GM19240 (cell line): Measurements from ENCODE around the gene MARCHF10.

Experiments used
- DNase-seq: peaks from one replicate; pipeline ENCODE4 v3.0.0; 2011; ENCODE audit warnings: low spot score; ENCODE audit not compliant: insufficient read length

MARCHF10 gene

DNA sequence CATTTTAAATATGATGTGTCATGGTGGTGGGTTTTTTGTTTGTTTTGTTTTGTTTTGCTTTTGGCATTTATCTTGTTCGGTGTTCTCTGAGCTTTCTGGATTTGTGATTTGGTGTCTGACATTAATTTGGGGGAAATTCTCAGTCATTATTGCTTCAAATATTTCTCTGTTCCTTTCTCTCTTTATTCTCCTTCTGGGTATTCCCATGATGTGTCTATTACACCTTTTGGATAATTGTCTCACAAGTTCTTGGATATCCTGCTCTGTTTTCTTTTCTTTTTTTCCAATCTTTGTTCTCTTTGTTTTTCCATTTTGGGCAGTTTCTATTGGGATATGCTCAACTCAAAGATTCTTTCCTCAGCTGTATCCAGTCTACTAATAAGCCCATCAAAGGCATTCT is 88.5 kb downstream of the MARCHF10 start:
- DNase-seq, result no peak

GRCh38 chr17:62718429-62718828 is 89.7 kb downstream of the MARCHF10 start:
- no peak for DNase-seq

GRCh38 chr17:62717889-62718288 is 90.2 kb downstream of the MARCHF10 start:
- DNase-seq, result no peak

GRCh38 chr17:62717589-62717855 is 90.6 kb downstream of the MARCHF10 start:
- DNase-seq, result no peak

DNA sequence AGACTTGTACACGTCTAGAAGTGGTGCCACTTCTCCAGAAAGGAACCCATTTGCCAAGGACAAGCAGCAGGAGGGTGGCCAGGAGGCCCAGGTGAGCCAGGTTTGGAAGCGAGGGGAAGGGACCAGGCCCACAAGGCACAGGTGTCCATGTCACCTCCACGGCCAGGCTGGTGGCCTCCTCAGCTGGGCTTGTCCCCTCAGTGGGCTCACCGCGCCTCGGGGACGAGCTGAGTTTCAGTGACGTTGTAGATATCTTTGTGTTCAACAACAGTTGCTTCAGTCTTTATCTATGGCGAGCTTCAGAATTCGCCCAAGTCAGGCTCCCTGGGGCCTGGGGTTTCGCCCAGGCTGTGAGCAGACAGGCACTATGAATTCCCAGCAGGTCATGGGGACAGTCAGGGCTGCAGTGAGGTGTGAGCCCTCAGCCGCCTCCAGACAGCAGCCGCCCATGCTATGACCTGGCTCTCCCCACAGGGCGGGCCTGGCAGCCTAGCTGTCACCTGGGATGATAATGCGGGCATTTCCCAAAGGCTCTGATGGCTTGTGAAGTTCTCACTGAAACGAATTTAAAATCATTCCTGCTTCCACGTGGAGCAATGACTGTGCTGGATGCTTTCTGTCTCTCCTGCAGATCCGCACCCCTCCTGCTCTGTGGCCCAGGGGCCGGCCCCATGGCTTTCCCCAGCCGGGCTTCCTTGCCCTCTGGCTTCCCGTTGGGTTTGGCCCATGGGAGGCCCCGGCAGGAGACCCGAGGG is 91.1 kb downstream of the MARCHF10 start:
- no peak for DNase-seq

DNA sequence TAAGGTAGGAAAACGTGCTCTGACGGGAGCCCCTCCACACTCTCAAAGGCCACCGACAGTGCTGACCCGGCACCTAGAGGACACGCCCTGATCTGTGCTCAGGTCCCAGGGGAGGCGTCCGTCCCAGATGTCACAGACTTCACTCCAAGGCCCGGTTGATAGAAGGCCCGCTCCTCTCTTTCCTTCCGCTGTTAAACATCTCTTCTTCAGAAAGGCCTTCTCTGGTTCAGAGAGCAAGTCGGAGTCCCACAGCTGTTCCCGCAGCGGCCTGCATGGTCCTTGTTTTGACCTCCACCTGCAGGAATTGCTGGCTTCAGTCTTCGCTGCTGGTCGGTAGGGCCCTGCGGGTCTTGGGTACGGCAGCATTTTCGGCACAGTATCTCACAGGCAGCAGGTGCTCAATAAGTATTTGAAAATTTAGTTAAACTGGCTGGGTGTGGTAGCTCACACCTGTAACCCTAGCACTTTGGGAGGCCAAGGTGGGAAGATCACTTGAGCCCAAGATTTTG is 92.2 kb downstream of the MARCHF10 start:
- no peak for DNase-seq

DNA sequence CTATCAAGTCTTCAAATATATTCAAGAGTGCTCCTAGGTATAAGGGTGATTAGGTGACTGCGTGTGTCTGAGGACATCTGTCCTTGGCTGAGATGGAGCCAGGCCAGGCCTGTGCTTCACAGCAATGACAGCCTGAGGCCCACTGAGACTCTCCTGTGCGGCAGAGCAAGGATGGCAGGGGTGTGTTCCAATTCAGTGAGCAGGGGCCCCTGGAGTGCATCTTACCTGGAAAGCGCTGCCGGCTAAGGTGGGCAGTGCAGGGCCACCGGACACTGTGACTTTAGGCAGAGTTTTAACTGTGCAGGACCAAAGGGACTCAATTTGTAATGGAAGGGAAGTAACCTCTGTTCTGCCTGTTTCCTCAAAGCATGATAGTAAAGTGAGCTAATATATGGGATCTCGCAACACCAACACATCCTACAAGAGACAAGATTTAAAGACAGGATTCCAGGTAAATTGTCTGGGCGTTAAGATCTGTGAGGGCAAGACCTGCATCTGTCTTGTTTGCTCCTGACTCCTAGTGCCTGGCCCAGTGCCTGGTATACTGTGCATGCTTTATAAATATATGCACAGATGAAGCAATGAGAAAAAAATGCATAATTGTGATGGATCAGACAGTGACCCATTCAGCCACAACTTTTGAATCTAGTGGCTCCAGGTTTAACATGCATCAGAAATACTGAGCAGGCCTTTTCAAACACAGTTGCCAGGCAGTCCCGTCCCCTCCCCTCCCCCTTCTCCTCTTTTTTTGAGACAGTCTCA is 93.9 kb downstream of the MARCHF10 start:
- DNase-seq, result no peak

DNA sequence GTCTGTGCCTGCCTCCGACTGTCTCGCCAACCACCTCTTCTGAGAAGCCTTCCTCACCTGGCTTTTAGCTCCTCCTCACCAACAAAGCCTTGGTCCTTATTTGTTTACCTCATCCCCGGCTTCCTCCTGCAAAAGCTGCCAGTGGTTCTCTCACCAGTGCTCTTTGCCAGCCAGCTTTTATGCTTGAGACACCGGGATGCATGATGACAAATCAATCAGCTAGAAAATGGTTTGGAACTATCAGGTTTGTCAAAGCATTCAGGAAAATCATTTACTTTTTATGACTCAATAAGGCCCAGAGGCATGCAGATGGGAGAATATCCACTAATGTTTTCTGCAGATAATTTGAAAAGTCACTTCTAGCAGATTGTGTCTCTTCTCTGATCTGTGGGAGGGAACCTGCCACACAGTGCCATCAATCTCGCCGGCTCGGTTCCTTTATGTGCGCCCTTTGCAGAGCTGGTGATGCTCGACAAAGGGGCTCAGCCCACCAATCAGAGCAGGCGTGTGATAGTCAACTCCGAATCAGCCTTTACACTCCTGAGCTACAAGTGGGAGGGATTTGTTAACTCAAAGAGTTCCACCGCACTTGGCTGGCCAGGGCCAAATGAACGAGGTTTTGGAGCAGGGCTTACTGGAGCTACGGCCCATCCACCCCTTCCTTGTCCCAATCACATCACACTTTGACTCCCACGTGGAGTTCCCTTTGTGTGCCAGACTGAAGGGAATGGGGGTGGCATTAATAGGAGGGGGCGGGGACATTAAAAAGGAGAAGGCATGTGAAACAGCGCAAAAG is 94.8 kb downstream of the MARCHF10 start:
- no peak for DNase-seq

GRCh38 chr17:62712171-62712581 is 95.9 kb downstream of the MARCHF10 start:
- no peak for DNase-seq

DNA sequence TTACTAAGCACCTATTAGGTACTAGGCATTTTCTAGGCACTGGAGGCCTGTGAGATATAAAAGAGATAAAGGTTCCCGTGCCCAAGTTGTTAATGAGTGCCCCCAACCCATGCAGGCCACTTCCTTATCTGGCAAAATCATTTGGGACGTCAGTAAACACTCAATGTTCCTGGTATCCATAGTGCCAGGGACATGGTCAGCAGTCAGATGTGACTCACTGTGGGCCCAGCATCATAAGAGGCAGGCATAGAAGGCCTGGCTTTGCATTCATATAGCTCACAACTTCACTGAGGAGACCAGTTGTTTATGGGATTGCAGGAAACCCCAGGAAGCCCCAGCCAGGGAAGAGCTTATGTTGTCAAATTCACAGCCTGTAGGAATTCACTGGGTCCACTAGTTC is 99.5 kb downstream of the MARCHF10 start:
- DNase-seq, result no peak

GRCh38 chr17:62707425-62707739 is 100.7 kb downstream of the MARCHF10 start:
- DNase-seq, result no peak

- DNase-seq, result no peak
These were observed 101.3 kb downstream of the MARCHF10 start for GRCh38 chr17:62706598-62707424.

DNA sequence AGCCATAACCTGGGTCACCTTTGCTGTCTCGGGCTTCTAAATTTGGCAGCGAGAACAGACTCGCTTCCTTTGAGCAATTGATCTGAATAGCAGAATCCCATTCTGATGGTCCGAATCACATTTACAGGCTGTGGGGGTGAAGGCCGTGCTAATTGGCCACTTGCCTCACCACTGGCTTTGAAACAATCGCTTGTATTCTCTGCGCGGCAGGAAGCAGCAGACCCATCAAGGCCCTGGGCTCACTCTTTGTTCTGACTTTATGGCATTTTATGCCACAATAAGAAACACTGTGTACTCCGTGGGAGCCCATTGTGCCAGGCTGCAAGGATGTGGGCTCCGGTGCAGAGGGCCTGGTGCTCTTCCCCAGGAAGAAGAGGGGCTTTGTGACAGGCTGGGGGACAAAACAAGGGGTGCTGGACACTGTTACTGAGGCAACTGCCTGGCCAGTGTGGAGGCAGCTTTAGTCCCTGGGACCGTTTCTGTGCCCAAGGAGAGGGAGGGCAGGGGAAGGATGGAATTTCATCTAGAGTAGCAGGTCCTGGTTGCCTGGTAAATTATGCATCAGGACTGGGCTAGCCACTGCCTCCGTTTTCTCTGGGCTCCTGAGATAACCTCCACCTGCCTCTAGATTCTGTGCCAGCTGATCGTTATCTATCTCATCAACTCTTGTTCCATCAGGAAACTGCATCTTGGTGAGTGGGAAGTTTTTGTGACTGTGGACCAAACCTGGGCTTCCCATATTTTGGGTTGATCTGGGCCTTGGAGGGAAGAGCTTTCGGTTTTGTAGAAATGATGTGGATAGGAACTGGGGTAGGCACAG is 102.1 kb downstream of the MARCHF10 start:
- no peak for DNase-seq

- DNase-seq, result no peak
These were observed 102.8 kb downstream of the MARCHF10 start for GRCh38 chr17:62705156-62705777.

- DNase-seq, result no peak
These were observed 103.6 kb downstream of the MARCHF10 start for GRCh38 chr17:62704381-62704971.

- peak; percentile 42 for DNase-seq
These were observed 104.2 kb downstream of the MARCHF10 start for GRCh38 chr17:62703776-62704380.

- no peak for DNase-seq
These were observed 104.8 kb downstream of the MARCHF10 start for GRCh38 chr17:62703261-62703775.

GRCh38 chr17:62702746-62703260 is 105.3 kb downstream of the MARCHF10 start:
- DNase-seq, result no peak

DNA sequence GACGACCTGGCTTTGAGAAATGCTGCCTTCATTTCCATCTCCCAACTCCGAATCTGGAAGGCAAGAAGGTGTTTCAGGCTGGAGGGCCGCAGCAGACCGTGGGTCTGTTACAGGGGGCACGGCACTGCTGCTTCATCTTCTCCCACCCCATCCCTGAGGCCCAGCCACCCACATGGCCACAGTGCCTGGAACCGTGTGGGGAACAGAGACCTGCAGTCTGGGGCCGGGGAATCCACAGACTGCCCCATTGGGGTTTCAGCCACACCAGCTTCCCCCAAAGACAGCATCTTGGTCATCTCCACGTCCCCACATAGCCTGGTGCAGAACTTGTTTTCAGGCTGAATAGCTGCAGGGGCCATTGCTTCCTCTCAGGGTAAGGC is 106.4 kb downstream of the MARCHF10 start:
- DNase-seq, result no peak
